Gastroesophageal sphincter (tissue), 3 donors: ENCODE results near the gene IPO11.

Source experiments
- POLR2A ChIP-seq, 2 donors: fragments of 450-650 bp; IDR thresholded peaks; one replicate each; pipeline ENCODE4 v1.6.1; 2017; ENCODE audit warnings: antibody characterized with exemption in 2 of 2, mild to moderate bottlenecking in 2 of 2, moderate library complexity in 1 of 2
- TF ChIP-seq, protein P1 (sequence below), 4 experiments: fragments of 200-600 bp in 2 of 4; fragments of 450-650 bp in 2 of 4; sonication (generic) in 1 of 4; IDR thresholded peaks; one replicate each; pipeline ENCODE4 v1.5.1; 2017 to 2019; ENCODE audit warnings: antibody characterized with exemption in 4 of 4, mild to moderate bottlenecking in 2 of 4, moderate library complexity in 2 of 4

DNA sequence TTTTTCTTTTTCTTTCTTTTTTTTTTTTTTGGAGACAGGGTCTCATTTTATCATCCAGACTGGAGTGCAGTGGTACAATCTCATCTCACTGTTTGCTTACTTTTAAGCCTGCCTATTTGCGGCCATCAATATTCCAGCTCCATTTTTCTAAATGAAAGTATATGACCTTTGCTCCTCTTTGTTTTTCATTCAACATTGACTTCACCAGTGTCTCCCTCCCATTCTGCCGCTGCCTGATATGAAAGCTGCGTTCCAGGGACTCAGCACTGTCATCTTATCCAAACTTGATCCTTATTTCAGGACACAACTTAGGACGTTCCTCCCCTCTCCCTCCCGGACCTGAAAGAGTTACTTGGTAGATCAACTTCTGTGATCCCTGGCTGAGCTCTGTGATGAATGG is 239.7 kb downstream of the IPO11 start:
- TF ChIP-seq, protein P1, sequence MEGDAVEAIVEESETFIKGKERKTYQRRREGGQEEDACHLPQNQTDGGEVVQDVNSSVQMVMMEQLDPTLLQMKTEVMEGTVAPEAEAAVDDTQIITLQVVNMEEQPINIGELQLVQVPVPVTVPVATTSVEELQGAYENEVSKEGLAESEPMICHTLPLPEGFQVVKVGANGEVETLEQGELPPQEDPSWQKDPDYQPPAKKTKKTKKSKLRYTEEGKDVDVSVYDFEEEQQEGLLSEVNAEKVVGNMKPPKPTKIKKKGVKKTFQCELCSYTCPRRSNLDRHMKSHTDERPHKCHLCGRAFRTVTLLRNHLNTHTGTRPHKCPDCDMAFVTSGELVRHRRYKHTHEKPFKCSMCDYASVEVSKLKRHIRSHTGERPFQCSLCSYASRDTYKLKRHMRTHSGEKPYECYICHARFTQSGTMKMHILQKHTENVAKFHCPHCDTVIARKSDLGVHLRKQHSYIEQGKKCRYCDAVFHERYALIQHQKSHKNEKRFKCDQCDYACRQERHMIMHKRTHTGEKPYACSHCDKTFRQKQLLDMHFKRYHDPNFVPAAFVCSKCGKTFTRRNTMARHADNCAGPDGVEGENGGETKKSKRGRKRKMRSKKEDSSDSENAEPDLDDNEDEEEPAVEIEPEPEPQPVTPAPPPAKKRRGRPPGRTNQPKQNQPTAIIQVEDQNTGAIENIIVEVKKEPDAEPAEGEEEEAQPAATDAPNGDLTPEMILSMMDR (IDR thresholded peaks at IDR 0.05): no peak
- no peak for TF ChIP-seq POLR2A (IDR thresholded peaks at IDR 0.05)
